IMR-90 (cell line): ENCODE data around the gene SARDH. TPM values are rescaled to one million over a fixed set of nuclear protein-coding genes. Genes with fewer than 3 reads are reported as not detected.

Experiments used
- ATAC-seq: fragments of 200-7000 bp; cut with Tn5 transposase; 2 replicates; pipeline ENCODE4 v1.9.1; 2020; ENCODE audit warnings: low read depth, mild to moderate bottlenecking, moderate library complexity
- BruUV-seq: library from RNA; stranded (reverse); fragments of 400-500 nt; replicated peaks from 2 replicates; lab custom pipeline; 2021; lab: Mats Ljungman, UMichigan
- CTCF ChIA-PET: fragments of 300-600 bp; formaldehyde crosslinking; extraction: SDS; loops from one replicate; lab custom pipeline; 2021; ENCODE audit warnings: antibody characterized with exemption; lab: Yijun Ruan, JAX
- POLR2A ChIA-PET: fragments of 300-600 bp; sonication (Branson Sonifier 250); formaldehyde crosslinking; loops from one replicate; lab custom pipeline; 2022; ENCODE audit warnings: antibody characterized with exemption; ENCODE audit not compliant: unreplicated experiment; lab: Charles Lee
- DNase-seq: peaks from one replicate; pipeline ENCODE4 v3.0.0; 2013
- H2AFZ ChIP-seq: replicated peaks from 2 replicates; pipeline ENCODE3; 2013; ENCODE audit warnings: low read length, mild to moderate bottlenecking; ENCODE audit not compliant: poor library complexity
- H2AK5ac ChIP-seq: 2 replicates; pipeline ENCODE4 v1.6.1; 2013; ENCODE audit warnings: low read depth, low read length, inconsistent platforms
- H2AK9ac ChIP-seq: replicated peaks from 2 replicates; pipeline ENCODE3; 2013; ENCODE audit warnings: mild to moderate bottlenecking, low read depth, low read length, moderate library complexity; ENCODE audit not compliant: poor library complexity
- H2BK120ac ChIP-seq: 2 replicates; pipeline ENCODE4 v1.6.1; 2013; ENCODE audit warnings: low read depth, low read length, inconsistent platforms
- H2BK15ac ChIP-seq: 3 replicates; pipeline ENCODE4 v1.6.1; 2013; ENCODE audit warnings: low read depth, low read length, inconsistent platforms
- H2BK20ac ChIP-seq: 2 replicates; pipeline ENCODE4 v1.6.1; 2013; ENCODE audit warnings: low read depth, mild to moderate bottlenecking, inconsistent platforms, low read length, moderate library complexity
- H2BK5ac ChIP-seq: 2 replicates; pipeline ENCODE4 v1.6.1; 2013; ENCODE audit warnings: mild to moderate bottlenecking, low read depth, low read length, inconsistent platforms; ENCODE audit not compliant: poor library complexity, severe bottlenecking
- H3K14ac ChIP-seq: replicated peaks from 2 replicates; pipeline ENCODE4 v1.6.1; 2013; ENCODE audit warnings: low read depth, low read length, inconsistent platforms
- H3K18ac ChIP-seq: 2 replicates; pipeline ENCODE4 v1.6.1; 2013; ENCODE audit warnings: low read depth, low read length, control low read depth
- H3K23ac ChIP-seq: 2 replicates; pipeline ENCODE4 v1.6.1; 2013; ENCODE audit warnings: low read depth, low read length, inconsistent platforms
- H3K27ac ChIP-seq: 2 replicates; pipeline ENCODE4 v1.5.1; 2013; ENCODE audit warnings: mild to moderate bottlenecking, control low read depth, low read length; ENCODE audit not compliant: insufficient read depth
- H3K27me3 ChIP-seq: 2 replicates; pipeline ENCODE4 v1.6.1; 2013; ENCODE audit warnings: low read length; ENCODE audit not compliant: control insufficient read depth, insufficient read depth
- H3K36me3 ChIP-seq: 2 replicates; pipeline ENCODE4 v1.6.1; 2013; ENCODE audit warnings: low read length, mixed read lengths; ENCODE audit not compliant: control insufficient read depth, insufficient read depth
- H3K4ac ChIP-seq: 2 replicates; pipeline ENCODE4 v1.6.1; 2013; ENCODE audit warnings: low read depth, low read length, inconsistent platforms
- H3K4me1 ChIP-seq: 2 replicates; pipeline ENCODE4 v1.6.1; 2013; ENCODE audit warnings: low read length, mixed read lengths; ENCODE audit not compliant: control insufficient read depth, insufficient read depth
- H3K4me2 ChIP-seq: 2 replicates; pipeline ENCODE4 v1.6.1; 2013; ENCODE audit warnings: low read depth, mild to moderate bottlenecking, control low read depth, low read length, moderate library complexity
- H3K4me3 ChIP-seq: 2 replicates; pipeline ENCODE4 v1.5.1; 2013; ENCODE audit warnings: low read depth, mild to moderate bottlenecking, control low read depth, low read length, moderate library complexity; ENCODE audit not compliant: insufficient read depth
- H3K56ac ChIP-seq: 2 replicates; pipeline ENCODE4 v1.6.1; 2013; ENCODE audit warnings: low read length, inconsistent platforms; ENCODE audit not compliant: insufficient read depth; ENCODE audit errors: extremely low read depth
- H3K79me1 ChIP-seq, 2 experiments: 2 replicates each; pipeline ENCODE4 v1.6.1; 2013; ENCODE audit warnings: low read length in 2 of 2, inconsistent platforms in 1 of 2, low read depth in 1 of 2
- H3K9ac ChIP-seq: 2 replicates; pipeline ENCODE4 v1.6.1; 2013; ENCODE audit warnings: low read depth, low read length, control low read depth
- H3K9me1 ChIP-seq: 2 replicates; pipeline ENCODE4 v1.6.1; 2013; ENCODE audit warnings: low read length, inconsistent platforms; ENCODE audit not compliant: insufficient read depth
- H3K9me3 ChIP-seq: 2 replicates; pipeline ENCODE4 v1.6.1; 2013; ENCODE audit warnings: low read length; ENCODE audit not compliant: control insufficient read depth, insufficient read depth
- H4K20me1 ChIP-seq: 2 replicates; pipeline ENCODE4 v1.6.1; 2013; ENCODE audit warnings: low read length, inconsistent platforms; ENCODE audit not compliant: insufficient read depth
- H4K5ac ChIP-seq: 2 replicates; pipeline ENCODE4 v1.6.1; 2013; ENCODE audit warnings: mild to moderate bottlenecking, low read depth, low read length, control low read depth
- H4K8ac ChIP-seq, 2 experiments: 2 replicates each; pipeline ENCODE4 v1.6.1; 2013; ENCODE audit warnings: low read depth in 2 of 2, low read length in 2 of 2, control low read depth in 1 of 2, inconsistent platforms in 1 of 2
- H4K91ac ChIP-seq: 2 replicates; pipeline ENCODE4 v1.6.1; 2013; ENCODE audit warnings: low read depth, low read length, inconsistent platforms; ENCODE audit not compliant: insufficient read depth
- BHLHE40 ChIP-seq: fragments of 150-350 bp; IDR thresholded peaks from 2 replicates; pipeline ENCODE4 v1.6.1; 2016; ENCODE audit warnings: mild to moderate bottlenecking, low read depth, low read length
- CEBPB ChIP-seq: IDR thresholded peaks from 2 replicates; pipeline ENCODE4 v1.6.1; 2012; ENCODE audit warnings: low read depth, low read length, improper control_type of control experiment
- CHD1 ChIP-seq: IDR thresholded peaks from 2 replicates; pipeline ENCODE4 v1.6.1; 2012; ENCODE audit warnings: low read depth, low read length, improper control_type of control experiment
- FOS ChIP-seq: fragments of 150-350 bp; IDR thresholded peaks from 2 replicates; pipeline ENCODE4 v1.6.1; 2016; ENCODE audit warnings: low read depth, low read length
- MAFK ChIP-seq: IDR thresholded peaks from 2 replicates; pipeline ENCODE4 v1.6.1; 2012; ENCODE audit warnings: low read depth, low read length, improper control_type of control experiment
- MAZ ChIP-seq: IDR thresholded peaks from 2 replicates; pipeline ENCODE4 v1.6.1; 2012; ENCODE audit warnings: low read depth, mild to moderate bottlenecking, low read length, improper control_type of control experiment, moderate library complexity, borderline replicate concordance
- MXI1 ChIP-seq: IDR thresholded peaks from 2 replicates; pipeline ENCODE4 v1.6.1; 2012; ENCODE audit warnings: low read depth, mild to moderate bottlenecking, low read length, moderate library complexity, borderline replicate concordance
- NFE2L2 ChIP-seq: fragments of 150-350 bp; IDR thresholded peaks from 2 replicates; pipeline ENCODE4 v1.6.1; 2016; ENCODE audit warnings: low read depth, mild to moderate bottlenecking, low read length
- POLR2A ChIP-seq: IDR thresholded peaks from 2 replicates; pipeline ENCODE4 v1.6.1; 2012; ENCODE audit warnings: mild to moderate bottlenecking, low read depth, low read length
- RAD21 ChIP-seq: IDR thresholded peaks from 2 replicates; pipeline ENCODE4 v1.6.1; 2012; ENCODE audit warnings: low read length, improper control_type of control experiment
- RCOR1 ChIP-seq: IDR thresholded peaks from 2 replicates; pipeline ENCODE4 v1.6.1; 2012; ENCODE audit warnings: mild to moderate bottlenecking, low read length, improper control_type of control experiment; ENCODE audit not compliant: insufficient replicate concordance
- WGBS, 2 experiments: methylation state at CpG; one replicate each; pipeline versions ENCODE4 v1.1.5 to v1.1.7; 2013; ENCODE audit warnings: missing lambda C conversion rate in 2 of 2; ENCODE audit not compliant: insufficient read length in 1 of 2; ENCODE audit errors: extremely low coverage in 2 of 2; 5-methylcytosine and 5-hydroxymethylcytosine counted together
- dilution Hi-C: fragments of 300-500 bp; cut with HindIII; formaldehyde crosslinking; loops from one replicate; pipeline ENCODE4 v1.14.3; 2018; ENCODE audit warnings: low sequenced_read_pairs; ENCODE audit not compliant: unreplicated experiment
- in situ Hi-C: fragments of 300-500 bp; cut with MboI; formaldehyde crosslinking; loops from 3 replicates; pipeline ENCODE4 v1.14.3; 2019; ENCODE audit warnings: low sequenced_read_pairs, inconsistent platforms, mixed read lengths
- intact Hi-C: fragments of 100-400 bp; cut with micrococcal nuclease; formaldehyde crosslinking; loops from 2 replicates; pipeline ENCODE4 v1.10.0; 2022
- polyA plus RNA-seq, 3 experiments: library from polyadenylated mRNA; depleted of rRNA; stranded (reverse); fragments of >200 nt; gene quantifications; 2 replicates each; pipeline ENCODE4 v1.2.3, GENCODE V29; 2012; ENCODE audit warnings: low replicate concordance in 1 of 3
- total RNA-seq: library from RNA; depleted of rRNA; stranded (reverse); fragments of >200 nt; gene quantifications from 2 replicates; pipeline ENCODE4 v1.2.3, GENCODE V29; 2012
- TF ChIP-seq, protein P1 (sequence below): fragments of 150-350 bp; IDR thresholded peaks from 2 replicates; pipeline ENCODE4 v1.6.1; 2016; ENCODE audit warnings: low read depth, mild to moderate bottlenecking, low read length, moderate library complexity, borderline replicate concordance

SARDH gene
- total and polyA plus RNA-seq, 2 of the 4 experiments (the other 2 are of a cell fraction): 5.0 to 7.5 TPM

DNA sequence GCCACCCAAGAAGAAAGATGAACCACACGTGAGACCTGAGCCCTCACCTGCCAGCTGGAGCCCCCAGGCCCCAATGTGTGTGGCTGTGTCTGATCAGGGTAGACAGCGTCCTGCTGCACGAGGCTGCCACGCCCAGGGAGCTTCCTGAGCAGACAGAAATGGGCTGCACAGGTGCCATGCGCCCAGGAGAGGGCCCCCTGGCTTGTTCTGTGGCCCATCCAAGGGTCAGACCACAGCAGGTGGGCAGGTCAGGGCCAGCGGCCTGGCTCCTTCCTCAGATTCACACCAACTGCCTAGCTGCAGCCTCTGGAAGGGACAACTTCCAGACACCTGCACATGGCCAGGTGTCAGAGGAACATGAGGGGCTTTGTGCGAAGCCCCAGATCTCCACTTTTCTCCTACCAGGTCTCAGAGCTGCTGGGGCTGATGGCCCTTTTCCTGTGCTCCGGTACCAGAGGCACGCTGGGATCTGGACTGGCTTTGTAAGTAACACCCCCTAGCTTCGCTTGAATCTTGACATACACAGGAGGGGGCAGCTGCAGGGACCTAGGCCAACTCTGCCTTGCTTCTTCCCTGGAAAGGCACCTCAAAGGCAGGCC is 10.8 kb downstream of the SARDH start:
- Histone ChIP-seq H3K36me3 (no peaks in the 10 kb centered on the region), H2BK120ac (no peak overlapping the region), H3K4ac (no peak overlapping the region), H3K4me1 (no peaks in the 10 kb centered on the region), H3K9me1 (no peaks in the 10 kb centered on the region), H2AK5ac (no peak overlapping the region), H3K79me1 (no peaks in the 10 kb centered on the region), H3K18ac (no peak overlapping the region), H4K8ac (no peak overlapping the region), H3K14ac (no peak overlapping the region), H3K9ac (no peak overlapping the region), H2BK20ac (no peak overlapping the region), H2BK5ac (no peak overlapping the region), H3K23ac (no peak overlapping the region), H2BK15ac (no peak overlapping the region), H4K5ac (no peak overlapping the region), H2AK9ac (no peak overlapping the region), H4K91ac (no peak overlapping the region), H3K27me3 (peaks cover 1% of the 10 kb centered on the region; the same call in 1 of the 2 replicates), H4K20me1 (no peaks in the 10 kb centered on the region; the same call in 1 of the 2 replicates), H3K27ac (no peak overlapping the region), H2AFZ (no peak overlapping the region), H3K4me3 (no peak overlapping the region), H3K56ac (no peak overlapping the region), H3K4me2 (no peak overlapping the region), H3K9me3 (no peaks in the 10 kb centered on the region)
- intact Hi-C loops: loop anchor here (10.0 kb wide), 1 partner anchor 123 kb away; the partner anchor contains the start of gene FAM163B
- no peak for TF ChIP-seq POLR2A
- no peak for TF ChIP-seq MAZ
- no peak for TF ChIP-seq RAD21
- TF ChIP-seq FOS: no peak
- TF ChIP-seq, protein P1, sequence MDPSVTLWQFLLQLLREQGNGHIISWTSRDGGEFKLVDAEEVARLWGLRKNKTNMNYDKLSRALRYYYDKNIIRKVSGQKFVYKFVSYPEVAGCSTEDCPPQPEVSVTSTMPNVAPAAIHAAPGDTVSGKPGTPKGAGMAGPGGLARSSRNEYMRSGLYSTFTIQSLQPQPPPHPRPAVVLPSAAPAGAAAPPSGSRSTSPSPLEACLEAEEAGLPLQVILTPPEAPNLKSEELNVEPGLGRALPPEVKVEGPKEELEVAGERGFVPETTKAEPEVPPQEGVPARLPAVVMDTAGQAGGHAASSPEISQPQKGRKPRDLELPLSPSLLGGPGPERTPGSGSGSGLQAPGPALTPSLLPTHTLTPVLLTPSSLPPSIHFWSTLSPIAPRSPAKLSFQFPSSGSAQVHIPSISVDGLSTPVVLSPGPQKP: no peak
- TF ChIP-seq NFE2L2: no peak
- TF ChIP-seq CHD1: no peak
- TF ChIP-seq CEBPB: no peak
- TF ChIP-seq MAFK: no peak
- TF ChIP-seq BHLHE40: no peak
- no peak for TF ChIP-seq RCOR1
- TF ChIP-seq MXI1: no peak
- in situ Hi-C loops: loop anchor here (10.0 kb wide), 1 partner anchor 323 kb away; no protein-coding TSS in a partner anchor
- WGBS, 2 experiments: 59% methylated on average over 5 of the region's 10 CpGs; no CpG with 5 or more reads in 1 of the 2 experiments
- ChIA-PET POLR2A (no interaction called here), CTCF (no interaction called here)
- dilution Hi-C loops: no loop called here
- BruUV-seq: no TSS peak
- DNase-seq (no peak), ATAC-seq (no peak)
